ENCODE data around the gene TTC23L. TPM values are rescaled to one million over a fixed set of nuclear protein-coding genes. Genes with fewer than 3 reads are reported as not detected.

Gene TTC23L
- total and polyA plus RNA-seq, 7 donors = 0.06 to 0.36 (median 0.22) TPM; not detected in 3

- no peaks in the 10 kb centered on the region for H3K4me1 ChIP-seq
- WGBS, 2 donors = 96 to 98% methylated on average over 2 of the region's 2 CpGs
- H3K4me3 ChIP-seq = no peak overlapping the region
- no peaks in the 10 kb centered on the region for H3K27me3 ChIP-seq
- no peaks in the 10 kb centered on the region for H3K9me3 ChIP-seq
- H3K27ac ChIP-seq = no peak overlapping the region
- TF ChIP-seq POLR2A (IDR thresholded peaks at IDR 0.05) (no peak), EP300 (IDR thresholded peaks at IDR 0.05) (no peak), POLR2AphosphoS5 (IDR thresholded peaks at IDR 0.05) (no peak)
- TF ChIP-seq, protein P1, sequence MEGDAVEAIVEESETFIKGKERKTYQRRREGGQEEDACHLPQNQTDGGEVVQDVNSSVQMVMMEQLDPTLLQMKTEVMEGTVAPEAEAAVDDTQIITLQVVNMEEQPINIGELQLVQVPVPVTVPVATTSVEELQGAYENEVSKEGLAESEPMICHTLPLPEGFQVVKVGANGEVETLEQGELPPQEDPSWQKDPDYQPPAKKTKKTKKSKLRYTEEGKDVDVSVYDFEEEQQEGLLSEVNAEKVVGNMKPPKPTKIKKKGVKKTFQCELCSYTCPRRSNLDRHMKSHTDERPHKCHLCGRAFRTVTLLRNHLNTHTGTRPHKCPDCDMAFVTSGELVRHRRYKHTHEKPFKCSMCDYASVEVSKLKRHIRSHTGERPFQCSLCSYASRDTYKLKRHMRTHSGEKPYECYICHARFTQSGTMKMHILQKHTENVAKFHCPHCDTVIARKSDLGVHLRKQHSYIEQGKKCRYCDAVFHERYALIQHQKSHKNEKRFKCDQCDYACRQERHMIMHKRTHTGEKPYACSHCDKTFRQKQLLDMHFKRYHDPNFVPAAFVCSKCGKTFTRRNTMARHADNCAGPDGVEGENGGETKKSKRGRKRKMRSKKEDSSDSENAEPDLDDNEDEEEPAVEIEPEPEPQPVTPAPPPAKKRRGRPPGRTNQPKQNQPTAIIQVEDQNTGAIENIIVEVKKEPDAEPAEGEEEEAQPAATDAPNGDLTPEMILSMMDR (IDR thresholded peaks at IDR 0.05) = no peak
- H3K36me3 ChIP-seq = no peaks in the 10 kb centered on the region
- no peak for DNase-seq
- intact Hi-C loops (cut with DNase I) = no loop called here
Measured at GRCh38 chr5:34870382-34870781, 31.4 kb downstream of the TTC23L start.

DNA sequence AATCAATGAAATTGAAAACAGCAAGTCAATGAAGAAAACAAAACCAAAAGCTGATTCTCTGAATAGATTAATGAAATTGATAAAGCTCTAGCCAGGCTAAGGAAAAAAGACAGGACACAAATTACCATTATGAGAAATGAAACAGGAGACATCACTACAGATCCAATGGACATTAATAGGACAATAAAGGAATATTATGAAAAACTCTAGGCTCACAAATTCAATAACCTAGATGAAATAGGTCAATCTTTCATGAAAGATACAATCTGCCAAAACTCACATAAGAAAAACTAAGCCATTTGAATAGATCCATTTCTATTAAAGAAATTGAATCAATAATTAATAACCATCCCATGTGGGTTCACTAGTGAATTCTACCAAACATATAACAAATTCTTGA lies 37.3 kb downstream of the TTC23L start:
- no peaks in the 10 kb centered on the region for H3K27me3 ChIP-seq
- no peaks in the 10 kb centered on the region for H3K36me3 ChIP-seq
- intact Hi-C loops (cut with DNase I) = no loop called here

DNA sequence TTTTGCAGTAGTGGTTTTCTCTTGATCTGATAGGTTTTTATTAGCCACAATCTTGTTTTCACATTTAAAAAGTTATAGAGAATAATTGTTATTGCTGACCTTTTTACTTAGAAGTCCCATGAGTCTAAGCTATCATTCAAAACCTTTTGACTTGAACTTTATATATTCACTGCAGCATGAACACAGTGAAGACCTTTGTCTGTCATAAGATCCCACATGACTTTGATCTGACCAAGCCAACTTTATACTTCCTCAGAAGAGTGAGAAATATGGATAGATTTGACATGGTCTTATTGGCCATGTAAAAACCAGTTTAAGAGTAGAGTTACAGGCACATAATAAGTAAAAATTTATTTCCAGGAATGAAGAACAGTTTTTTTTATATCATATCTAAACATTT lies 42.3 kb downstream of the TTC23L start:
- Histone ChIP-seq H3K36me3 (no peaks in the 10 kb centered on the region), H3K27me3 (no peaks in the 10 kb centered on the region), H3K27ac (no peak overlapping the region), H3K9me3 (peaks cover 0 to 7% (median 0%) of the 10 kb centered on the region in 4 donors), H3K4me1 (no peaks in the 10 kb centered on the region), H3K4me3 (no peak overlapping the region)
- intact Hi-C loops (cut with DNase I) = no loop called here
- no peak for DNase-seq
- no peak for TF ChIP-seq POLR2A (IDR thresholded peaks at IDR 0.05)
- no peak for TF ChIP-seq POLR2AphosphoS5 (IDR thresholded peaks at IDR 0.05)
- TF ChIP-seq, protein P1 (IDR thresholded peaks at IDR 0.05) = no peak
- no peak for TF ChIP-seq EP300 (IDR thresholded peaks at IDR 0.05)

More for the DNA sequence above, 37.3 kb downstream of the TTC23L start:
- TF ChIP-seq EP300 (IDR thresholded peaks at IDR 0.05) = no peak
- Histone ChIP-seq H3K9me3 (peaks cover 0 to 9% (median 0%) of the 10 kb centered on the region in 4 donors), H3K27ac (no peak overlapping the region), H3K4me3 (no peak overlapping the region), H3K4me1 (no peaks in the 10 kb centered on the region)
- no peak for DNase-seq

GRCh38 chr5:34886392-34887119 lies 47.6 kb downstream of the TTC23L start:
- Histone ChIP-seq H3K27me3 (no peaks in the 10 kb centered on the region), H3K27ac (no peak overlapping the region), H3K4me3 (no peak overlapping the region), H3K9me3 (no peaks in the 10 kb centered on the region), H3K36me3 (no peaks in the 10 kb centered on the region), H3K4me1 (no peaks in the 10 kb centered on the region)
- WGBS, 2 donors = 92 to 94% methylated on average over 3 of the region's 3 CpGs
- TF ChIP-seq POLR2A (IDR thresholded peaks at IDR 0.05) (no peak), EP300 (IDR thresholded peaks at IDR 0.05) (no peak), POLR2AphosphoS5 (IDR thresholded peaks at IDR 0.05) (no peak)
- TF ChIP-seq, protein P1 (IDR thresholded peaks at IDR 0.05) = no peak
- no peak for DNase-seq
- intact Hi-C loops (cut with DNase I) = no loop called here

GRCh38 chr5:34889394-34889793 lies 50.4 kb downstream of the TTC23L start:
- TF ChIP-seq, protein P1 (IDR thresholded peaks at IDR 0.05) = no peak
- TF ChIP-seq POLR2AphosphoS5 (IDR thresholded peaks at IDR 0.05) = no peak
- no peak for TF ChIP-seq EP300 (IDR thresholded peaks at IDR 0.05)
- TF ChIP-seq POLR2A (IDR thresholded peaks at IDR 0.05) = no peak
- WGBS, 2 donors = 94 to 98% methylated on average over 1 of the region's 1 CpG
- no peak overlapping the region for H3K4me3 ChIP-seq
- DNase-seq = no peak
- no peaks in the 10 kb centered on the region for H3K9me3 ChIP-seq
- no peaks in the 10 kb centered on the region for H3K4me1 ChIP-seq
- H3K27ac ChIP-seq = no peak overlapping the region
- H3K27me3 ChIP-seq = no peaks in the 10 kb centered on the region
- H3K36me3 ChIP-seq = no peaks in the 10 kb centered on the region
- intact Hi-C loops (cut with DNase I) = no loop called here

Data from sigmoid colon (tissue), 7 donors.